ENCODE measurements around the gene HERC3. TPM values are rescaled to one million over a fixed set of nuclear protein-coding genes. Genes with fewer than 3 reads are reported as not detected.

Gene HERC3
- 10 to 100 TPM; 31.6 to 50.8 (median 45.8) TPM for polyA plus RNA-seq (ENCODE audit: low read depth in 6 of 6)

DNA sequence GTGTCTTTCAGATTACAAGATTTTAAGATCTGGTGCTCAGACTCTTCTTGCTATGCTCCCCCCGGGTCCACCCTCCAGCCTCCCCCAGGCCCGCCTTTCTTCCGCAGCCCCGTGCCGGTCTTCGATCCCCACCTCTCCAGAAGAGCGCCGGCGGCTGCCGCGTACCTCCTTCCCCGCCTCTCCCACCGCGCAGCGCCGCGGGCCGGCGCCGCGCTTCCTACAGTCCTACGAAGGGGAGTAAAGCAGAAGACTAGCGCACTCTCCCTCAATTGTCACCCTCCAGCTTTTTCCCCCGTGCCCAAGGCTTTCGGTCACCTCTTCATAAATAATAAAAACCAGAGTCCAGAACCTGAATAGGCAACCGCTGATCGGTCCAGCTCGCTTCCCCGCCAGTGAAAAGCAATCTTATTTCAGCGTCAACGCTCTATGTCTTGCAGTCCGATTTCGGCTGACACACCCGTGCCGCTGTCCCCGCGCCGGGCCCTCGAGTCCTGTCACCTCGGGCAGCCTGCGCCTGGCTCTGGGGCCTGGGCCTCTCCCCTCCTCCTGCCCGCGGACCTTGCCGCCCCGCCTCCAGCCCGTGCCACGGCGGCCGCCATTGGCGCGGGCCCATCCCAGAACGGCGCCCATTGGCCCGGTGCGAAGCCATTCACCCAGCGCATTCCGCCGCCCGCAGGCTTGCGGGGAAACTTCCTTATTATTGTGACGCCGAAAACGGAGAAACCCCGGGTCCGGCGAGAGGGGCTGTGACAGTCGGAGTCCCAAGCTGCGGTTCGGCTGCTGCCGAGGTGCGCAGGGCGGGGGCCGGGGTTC is at the start of gene HERC3:
Gene HERC3, plus strand, starts transcription at position 694 of the 813 bp plus-strand sequence. CDS start 13,344 bp downstream, outside the sequence.
- H3K36me3 Mint-ChIP-seq, result peaks cover 8 to 10% of the 10 kb centered on the region in 2 donors
- DNase-seq (peak; percentile 93), ATAC-seq (ENCODE audit: low read depth in 2 of 2) (peak; percentile 84 to 88)
- no peaks in the 10 kb centered on the region for H3K27me3 Mint-ChIP-seq
- peak within 1 kb of the TSS; percentile 88 to 97 (median 94) for H3K4me3 Mint-ChIP-seq
- peaks cover 23 to 31% (median 27%) of the 10 kb centered on the region in 3 donors for H3K4me1 Mint-ChIP-seq
- H3K27ac Mint-ChIP-seq, result peak within 1 kb of the TSS; percentile 89 to 98 (median 94)
- H3K9me3 Mint-ChIP-seq, result no peaks in the 10 kb centered on the region

DNA sequence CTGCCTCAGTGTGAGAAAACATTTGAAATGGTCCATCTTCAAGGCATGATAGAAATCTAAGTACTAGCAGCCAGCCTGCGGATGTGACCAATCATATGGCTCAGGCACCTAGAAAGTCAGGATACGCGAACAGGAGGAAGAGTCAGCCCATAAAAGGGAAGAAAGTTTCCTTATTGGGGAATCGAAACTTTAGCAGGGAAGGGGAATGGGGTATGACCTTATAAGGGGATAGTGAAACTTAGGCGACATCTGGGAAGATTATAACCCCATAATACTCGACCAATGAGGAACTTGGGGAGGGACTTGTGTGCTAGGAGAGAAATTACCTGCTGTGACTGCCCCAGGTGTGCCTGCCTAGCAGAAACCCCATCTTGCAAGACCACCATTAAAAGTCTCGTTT is 42.5 kb upstream of the HERC3 start:
- Mint-ChIP-seq H3K4me1 (peaks cover 0 to 3% (median 3%) of the 10 kb centered on the region in 3 donors), H3K27ac (no peak overlapping the region), H3K4me3 (no peak overlapping the region), H3K9me3 (peaks cover 0 to 3% (median 0%) of the 10 kb centered on the region in 7 donors), H3K27me3 (no peaks in the 10 kb centered on the region), H3K36me3 (no peaks in the 10 kb centered on the region)
- ATAC-seq (ENCODE audit: low read depth in 2 of 2), result no peak
- no peak for DNase-seq

DNA sequence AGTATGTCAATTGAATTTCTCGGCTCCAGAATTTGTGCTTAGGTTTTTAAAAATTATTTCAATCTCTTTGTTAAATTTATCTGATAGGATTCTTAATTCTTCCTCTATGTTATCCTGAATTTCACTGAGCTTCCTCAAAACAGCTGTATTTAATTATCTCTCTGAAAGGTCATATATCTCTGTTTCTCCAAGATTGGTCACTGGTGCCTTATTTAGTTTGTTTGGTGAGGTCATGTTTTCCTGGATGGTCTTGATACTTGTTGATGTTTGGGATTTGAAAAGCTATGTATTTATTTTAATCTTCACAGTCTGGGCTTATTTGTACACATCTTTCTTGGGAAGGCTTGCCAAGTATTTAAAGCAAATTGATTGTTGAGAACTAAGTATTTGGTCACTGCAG is 24.7 kb upstream of the HERC3 start:
- H3K27ac Mint-ChIP-seq, result peak overlapping the region in 1 of 6 donors; percentile 36
- H3K4me1 Mint-ChIP-seq, result peaks cover 0 to 9% (median 0%) of the 10 kb centered on the region in 3 donors
- H3K36me3 Mint-ChIP-seq, result no peaks in the 10 kb centered on the region
- DNase-seq, result no peak
- no peak overlapping the region for H3K4me3 Mint-ChIP-seq
- H3K27me3 Mint-ChIP-seq, result peaks cover 0 to 8% (median 0%) of the 10 kb centered on the region in 3 donors
- H3K9me3 Mint-ChIP-seq, result no peaks in the 10 kb centered on the region
- no peak for ATAC-seq (ENCODE audit: low read depth in 2 of 2)

DNA sequence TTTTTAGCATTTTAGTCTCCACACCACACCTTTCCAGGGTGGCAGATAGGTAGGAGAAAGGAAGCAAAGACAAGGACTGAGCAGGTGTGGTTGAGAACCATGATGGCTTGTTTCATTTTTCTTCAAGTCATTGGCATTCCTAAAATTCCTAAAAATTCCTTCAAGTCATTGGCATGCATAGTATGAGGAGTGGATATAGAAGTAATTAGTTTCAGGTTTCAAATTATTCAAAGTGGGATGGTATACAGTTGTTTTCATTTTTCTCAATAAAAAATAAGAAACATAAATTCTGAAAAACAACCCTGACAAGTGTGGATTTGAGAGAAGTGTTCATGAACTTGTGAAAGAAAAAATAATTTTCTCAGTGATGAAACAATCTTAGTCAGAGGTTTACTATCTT is 22.3 kb upstream of the HERC3 start:
- no peak overlapping the region for H3K4me3 Mint-ChIP-seq
- H3K4me1 Mint-ChIP-seq, result peaks cover 0 to 9% (median 0%) of the 10 kb centered on the region in 3 donors
- no peaks in the 10 kb centered on the region for H3K9me3 Mint-ChIP-seq
- H3K27ac Mint-ChIP-seq, result no peak overlapping the region
- no peaks in the 10 kb centered on the region for H3K36me3 Mint-ChIP-seq
- DNase-seq, result no peak
- H3K27me3 Mint-ChIP-seq, result peaks cover 0 to 8% (median 0%) of the 10 kb centered on the region in 3 donors
- no peak for ATAC-seq (ENCODE audit: low read depth in 2 of 2)

DNA sequence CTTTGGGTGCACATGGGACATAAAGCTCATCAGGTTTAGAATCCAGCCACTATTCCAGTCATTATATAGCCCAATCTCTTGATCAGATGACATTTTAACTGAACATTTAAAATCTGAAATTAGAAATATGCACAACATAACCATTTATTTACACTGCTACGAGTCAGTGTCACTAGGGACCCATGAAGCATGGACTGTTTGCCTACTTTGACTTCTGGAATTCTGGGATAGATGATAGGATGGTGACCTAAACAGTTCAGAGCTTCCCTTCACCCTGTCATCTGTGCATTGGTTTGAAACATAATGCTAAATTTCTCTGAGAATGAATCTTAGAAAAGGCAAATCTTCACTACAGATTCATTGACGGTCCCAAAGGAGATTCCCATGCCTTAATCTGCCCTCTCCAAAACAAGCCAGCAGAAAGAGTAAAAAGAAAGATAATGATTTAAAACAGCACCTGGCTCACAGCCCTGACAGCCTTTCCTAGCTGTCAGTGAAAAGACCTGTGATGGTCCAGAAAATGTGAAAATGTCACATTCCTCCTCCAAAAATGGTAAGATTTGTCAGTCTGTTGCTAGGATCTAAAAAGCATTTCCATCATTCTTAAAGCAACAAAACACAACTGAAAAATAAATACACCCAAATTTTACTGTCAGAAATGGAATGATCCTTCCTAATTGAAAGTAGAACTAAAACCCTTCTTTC is 18.9 kb upstream of the HERC3 start:
- Mint-ChIP-seq H3K4me3 (no peak overlapping the region), H3K36me3 (peaks cover 0 to under 1% of the 10 kb centered on the region in 2 donors), H3K27me3 (peaks cover 0 to 8% (median 0%) of the 10 kb centered on the region in 3 donors), H3K27ac (no peak overlapping the region), H3K4me1 (no peaks in the 10 kb centered on the region), H3K9me3 (no peaks in the 10 kb centered on the region)
- DNase-seq, result no peak
- ATAC-seq (ENCODE audit: low read depth in 2 of 2), result no peak

DNA sequence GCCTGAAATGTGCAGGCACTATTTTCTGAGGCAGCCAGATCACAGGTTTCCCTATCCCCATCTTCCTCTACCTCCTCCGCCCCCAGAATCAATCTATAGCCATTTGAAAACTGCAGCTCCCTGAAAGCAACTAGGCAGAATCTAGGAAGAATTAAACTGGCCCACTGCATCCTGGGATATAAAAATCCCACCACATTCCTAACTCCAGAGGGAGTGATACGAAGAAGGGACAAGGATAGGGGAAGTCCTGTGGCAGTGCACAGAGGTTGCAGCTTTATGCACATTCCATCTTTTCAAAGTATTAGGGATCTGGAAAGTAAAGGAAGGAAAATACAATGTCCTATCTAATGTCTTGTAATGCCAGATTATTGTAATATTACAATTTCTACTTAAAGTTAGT is 18.3 kb upstream of the HERC3 start:
- ATAC-seq (ENCODE audit: low read depth in 2 of 2) (no peak), DNase-seq (no peak)
- Mint-ChIP-seq H3K9me3 (no peaks in the 10 kb centered on the region), H3K36me3 (peaks cover 0 to 6% of the 10 kb centered on the region in 2 donors), H3K4me1 (no peaks in the 10 kb centered on the region), H3K27me3 (peaks cover 0 to 8% (median 0%) of the 10 kb centered on the region in 3 donors), H3K4me3 (no peak overlapping the region), H3K27ac (no peak overlapping the region)

DNA sequence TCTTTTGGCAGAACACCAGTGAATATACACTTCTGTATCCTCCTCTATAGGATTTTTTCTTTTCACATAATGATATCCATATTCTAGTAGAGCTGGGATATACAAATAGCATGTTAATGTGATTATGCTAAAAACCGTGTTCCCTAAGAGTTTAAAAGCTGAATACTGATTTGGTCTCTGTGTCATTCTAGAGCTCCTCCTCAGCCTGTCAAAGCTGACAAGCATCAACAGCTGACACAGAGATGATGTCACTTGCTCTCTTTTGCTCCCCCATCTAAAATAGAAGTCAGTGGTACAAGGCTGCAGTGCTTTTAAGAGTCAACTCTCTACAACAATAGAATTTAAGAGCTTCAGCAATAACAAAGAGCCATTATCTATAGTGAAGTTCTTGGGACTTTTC is 17.1 kb upstream of the HERC3 start:
- no peak for DNase-seq
- H3K9me3 Mint-ChIP-seq, result no peaks in the 10 kb centered on the region
- H3K4me1 Mint-ChIP-seq, result no peaks in the 10 kb centered on the region
- peaks cover 0 to 6% of the 10 kb centered on the region in 2 donors for H3K36me3 Mint-ChIP-seq
- ATAC-seq (ENCODE audit: low read depth in 2 of 2), result no peak
- no peak overlapping the region for H3K27ac Mint-ChIP-seq
- H3K4me3 Mint-ChIP-seq, result no peak overlapping the region
- H3K27me3 Mint-ChIP-seq, result no peaks in the 10 kb centered on the region

DNA sequence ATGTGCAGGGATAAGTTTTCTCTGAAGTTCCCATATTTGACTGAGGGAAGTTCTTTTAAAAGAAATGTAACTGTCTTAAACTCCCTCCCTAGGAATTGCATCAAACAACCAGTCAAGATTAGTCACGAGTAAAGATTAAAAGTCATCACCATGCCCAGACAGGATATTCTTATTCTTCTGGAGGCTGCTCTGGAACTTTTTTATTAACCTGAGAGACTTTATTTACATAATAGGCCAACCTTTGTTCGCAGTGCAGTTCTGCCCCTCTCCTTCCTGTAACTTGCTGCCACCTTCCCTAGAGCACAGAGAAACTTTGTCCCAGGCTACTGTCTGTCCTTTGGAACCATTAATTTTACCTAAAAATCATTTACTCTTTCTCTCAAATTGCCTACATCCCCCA is 9.8 kb upstream of the HERC3 start:
- Mint-ChIP-seq H3K4me3 (no peak overlapping the region), H3K4me1 (no peaks in the 10 kb centered on the region), H3K36me3 (peaks cover 6% of the 10 kb centered on the region in 2 donors), H3K27ac (no peak overlapping the region), H3K27me3 (no peaks in the 10 kb centered on the region), H3K9me3 (peaks cover 0 to 7% (median 0%) of the 10 kb centered on the region in 7 donors)
- ATAC-seq (ENCODE audit: low read depth in 2 of 2), result no peak
- no peak for DNase-seq

DNA sequence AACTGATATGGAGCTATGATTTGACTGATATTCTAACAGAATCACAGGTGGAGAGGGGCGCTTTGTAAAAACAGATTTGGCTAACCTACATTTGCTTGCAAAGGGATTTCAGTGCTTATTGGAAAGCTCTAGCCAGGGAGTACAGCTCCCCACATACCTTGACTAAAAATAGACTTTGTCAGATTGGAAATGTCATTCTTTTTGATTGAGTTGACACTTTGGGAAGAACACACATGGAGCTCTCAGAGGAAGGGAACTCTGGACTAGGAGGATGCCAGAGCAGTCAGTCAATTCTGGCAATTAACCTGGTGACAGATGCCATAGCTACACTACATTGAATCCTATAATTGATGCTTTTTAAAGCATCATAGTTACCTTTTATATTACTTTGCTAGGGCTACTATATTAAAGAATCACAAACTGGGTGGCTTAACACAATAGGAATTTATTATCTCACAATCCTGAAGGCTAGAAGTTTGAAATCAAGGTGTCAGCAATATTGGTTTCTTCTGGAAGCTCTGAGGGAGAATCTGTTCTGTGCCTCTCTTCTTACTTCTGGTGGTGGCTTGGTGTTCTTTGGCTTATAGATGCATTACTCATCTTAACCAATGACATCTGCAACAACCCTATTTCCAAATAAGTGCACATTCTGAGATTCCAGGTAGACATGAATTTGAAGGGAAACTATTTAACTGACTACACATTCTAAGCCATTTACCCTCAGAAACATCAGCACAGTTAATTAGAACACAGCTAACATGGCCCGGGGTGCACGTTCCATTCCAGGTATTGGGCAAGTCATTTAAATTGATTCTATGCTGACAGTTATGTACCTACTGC is 8.4 kb upstream of the HERC3 start:
- no peak for DNase-seq
- no peak for ATAC-seq (ENCODE audit: low read depth in 2 of 2)
- Mint-ChIP-seq H3K36me3 (peaks cover 2 to 6% of the 10 kb centered on the region in 2 donors), H3K9me3 (peaks cover 0 to 7% (median 0%) of the 10 kb centered on the region in 7 donors), H3K4me3 (no peak overlapping the region), H3K4me1 (no peaks in the 10 kb centered on the region), H3K27me3 (no peaks in the 10 kb centered on the region), H3K27ac (no peak overlapping the region)

DNA sequence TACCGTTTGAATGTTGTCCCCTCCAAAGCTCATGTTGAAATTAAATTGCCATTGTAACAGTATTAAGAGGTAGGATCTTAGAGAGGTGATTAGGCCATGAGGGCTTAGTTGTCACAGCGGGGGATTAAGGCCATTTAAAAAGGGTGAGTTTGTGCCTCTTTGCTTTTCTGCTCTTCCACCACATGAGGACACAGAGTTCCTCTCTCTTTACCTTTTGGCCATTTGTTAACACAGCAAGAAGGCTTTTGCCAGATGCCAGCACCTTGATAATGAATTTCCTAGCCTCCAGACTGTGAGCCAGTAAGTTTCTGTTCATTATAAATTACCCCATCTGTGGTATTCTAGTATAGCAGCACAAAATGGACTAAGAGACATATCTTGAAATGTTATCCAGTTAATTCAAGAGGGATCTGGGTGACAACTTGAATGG is 7.8 kb upstream of the HERC3 start:
- no peak for ATAC-seq (ENCODE audit: low read depth in 2 of 2)
- H3K9me3 Mint-ChIP-seq, result peaks cover 0 to 7% (median 0%) of the 10 kb centered on the region in 7 donors
- H3K4me3 Mint-ChIP-seq, result no peak overlapping the region
- H3K27me3 Mint-ChIP-seq, result no peaks in the 10 kb centered on the region
- peaks cover 0 to 6% of the 10 kb centered on the region in 2 donors for H3K36me3 Mint-ChIP-seq
- H3K27ac Mint-ChIP-seq, result no peak overlapping the region
- H3K4me1 Mint-ChIP-seq, result no peaks in the 10 kb centered on the region
- no peak for DNase-seq

DNA sequence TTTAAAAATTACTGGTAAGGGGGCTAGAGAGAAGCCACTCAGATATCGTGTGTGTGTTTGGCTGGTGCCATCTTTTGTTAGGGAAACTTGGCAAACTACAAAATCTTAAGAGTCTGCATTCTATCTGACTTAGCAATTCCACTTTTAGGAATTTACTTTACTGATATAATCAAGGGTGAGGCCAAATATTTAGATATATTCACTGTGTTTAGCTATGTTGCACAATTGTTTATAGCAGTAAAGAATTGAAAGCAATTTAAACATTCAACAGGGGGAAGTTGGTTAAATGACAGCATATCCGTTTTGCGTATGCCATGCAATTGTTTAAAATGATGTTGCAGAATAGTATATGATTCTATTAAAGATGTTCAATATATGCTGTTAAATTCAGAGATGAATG is 6.4 kb upstream of the HERC3 start:
- ATAC-seq (ENCODE audit: low read depth in 2 of 2) (no peak), DNase-seq (no peak)
- peaks cover 0 to 6% of the 10 kb centered on the region in 2 donors for H3K36me3 Mint-ChIP-seq
- H3K4me1 Mint-ChIP-seq, result peaks cover 0 to 2% (median 0%) of the 10 kb centered on the region in 3 donors
- no peak overlapping the region for H3K27ac Mint-ChIP-seq
- no peaks in the 10 kb centered on the region for H3K27me3 Mint-ChIP-seq
- no peak overlapping the region for H3K4me3 Mint-ChIP-seq
- H3K9me3 Mint-ChIP-seq, result peaks cover 0 to 7% (median 0%) of the 10 kb centered on the region in 7 donors

DNA sequence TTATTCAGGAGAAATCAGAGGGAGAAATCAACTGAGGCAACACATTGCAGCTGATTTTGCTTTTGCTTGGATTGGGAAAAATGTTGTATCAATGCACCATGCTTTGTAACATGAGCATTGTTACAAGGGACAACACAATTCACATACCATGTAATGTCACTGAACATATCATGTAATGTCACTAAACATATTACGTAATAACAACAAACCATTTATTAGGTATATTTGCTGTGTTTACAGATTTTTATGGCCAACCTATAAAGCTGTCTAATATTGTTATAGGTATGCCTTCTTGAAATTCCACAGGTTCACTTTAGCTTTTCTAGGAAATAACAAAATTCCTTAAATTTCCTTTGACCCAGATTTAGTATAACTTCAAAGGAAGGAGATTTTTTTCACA is 5.0 kb upstream of the HERC3 start:
- DNase-seq (no peak), ATAC-seq (ENCODE audit: low read depth in 2 of 2) (no peak)
- Mint-ChIP-seq H3K9me3 (peaks cover 0 to 7% (median 0%) of the 10 kb centered on the region in 7 donors), H3K36me3 (peaks cover 0 to 6% of the 10 kb centered on the region in 2 donors), H3K27me3 (no peaks in the 10 kb centered on the region), H3K27ac (no peak overlapping the region), H3K4me3 (peak overlapping the region in 1 of 8 donors; percentile 40), H3K4me1 (peaks cover 8 to 11% (median 11%) of the 10 kb centered on the region in 3 donors)
